AG04450 (cell line): Measurements from ENCODE around the gene PAPPA2. TPM values are rescaled to one million over a fixed set of nuclear protein-coding genes. Genes with fewer than 3 reads are reported as not detected.

Source experiments
- CTCF ChIA-PET: fragments of 300-600, 350-600 bp; formaldehyde crosslinking; extraction: SDS; loops from one replicate; lab custom pipeline; 2022; ENCODE audit warnings: antibody characterized with exemption, inconsistent platforms; lab: Charles Lee
- POLR2A ChIA-PET: fragments of 350-600 bp; formaldehyde crosslinking; extraction: SDS; loops from one replicate; lab custom pipeline; 2021; ENCODE audit warnings: antibody characterized with exemption, inconsistent platforms; lab: Yijun Ruan, JAX
- DNase-seq: peaks from one replicate; pipeline ENCODE4 v3.0.0-alpha.2; 2011; ENCODE audit warnings: low read depth, low spot score
- H3K27ac ChIP-seq: one replicate; pipeline ENCODE4 v1.5.1; 2012; ENCODE audit warnings: low read depth, low read length, control low read depth
- H3K27me3 ChIP-seq: one replicate; pipeline ENCODE4 v1.6.0; 2012; ENCODE audit warnings: low read length; ENCODE audit not compliant: control insufficient read depth, insufficient read depth
- H3K4me3 ChIP-seq: 2 replicates; pipeline ENCODE4 v1.5.1; 2011; ENCODE audit warnings: mild to moderate bottlenecking, low read depth, low read length, control low read depth
- H3K9me3 ChIP-seq: 2 replicates; pipeline ENCODE4 v1.5.1; 2012; ENCODE audit warnings: low read length; ENCODE audit not compliant: control insufficient read depth, insufficient read depth
- polyA plus RNA-seq: library from polyadenylated mRNA; depleted of rRNA; stranded (reverse); fragments of >200 nt; gene quantifications from 2 replicates; pipeline ENCODE4 v1.2.3, GENCODE V29; 2011
- TF ChIP-seq, protein P1 (sequence below): IDR thresholded peaks from 2 replicates; pipeline ENCODE4 v1.5.1; 2011; ENCODE audit warnings: low read depth, low read length, control low read depth, inconsistent platforms

PAPPA2 gene
- polyA plus RNA-seq, 1 experiment = 0.29 TPM

DNA sequence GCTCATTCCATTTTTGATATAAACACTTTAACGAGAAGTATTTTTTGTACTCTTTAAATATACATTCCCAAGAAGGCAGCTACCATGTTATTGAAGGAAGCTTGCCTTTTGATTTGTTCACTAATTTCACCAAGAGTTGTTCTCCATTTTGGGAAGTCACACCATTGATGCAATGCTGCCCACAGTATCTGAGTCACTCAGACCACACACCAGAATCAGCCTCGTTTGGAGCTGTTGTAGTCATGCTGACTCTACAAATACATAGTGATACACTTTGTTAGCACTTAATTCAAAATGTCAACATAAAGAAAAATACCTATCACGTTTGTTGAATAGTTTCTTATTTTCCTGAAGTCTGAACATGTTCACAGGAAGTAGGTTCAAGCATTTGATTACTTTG is 78.7 kb downstream of the PAPPA2 start:
- POLR2A ChIA-PET = no interaction called here
- CTCF ChIA-PET = no interaction called here

GRCh38 chr1:176542352-176542751 is 79.4 kb downstream of the PAPPA2 start:
- TF ChIP-seq, protein P1, sequence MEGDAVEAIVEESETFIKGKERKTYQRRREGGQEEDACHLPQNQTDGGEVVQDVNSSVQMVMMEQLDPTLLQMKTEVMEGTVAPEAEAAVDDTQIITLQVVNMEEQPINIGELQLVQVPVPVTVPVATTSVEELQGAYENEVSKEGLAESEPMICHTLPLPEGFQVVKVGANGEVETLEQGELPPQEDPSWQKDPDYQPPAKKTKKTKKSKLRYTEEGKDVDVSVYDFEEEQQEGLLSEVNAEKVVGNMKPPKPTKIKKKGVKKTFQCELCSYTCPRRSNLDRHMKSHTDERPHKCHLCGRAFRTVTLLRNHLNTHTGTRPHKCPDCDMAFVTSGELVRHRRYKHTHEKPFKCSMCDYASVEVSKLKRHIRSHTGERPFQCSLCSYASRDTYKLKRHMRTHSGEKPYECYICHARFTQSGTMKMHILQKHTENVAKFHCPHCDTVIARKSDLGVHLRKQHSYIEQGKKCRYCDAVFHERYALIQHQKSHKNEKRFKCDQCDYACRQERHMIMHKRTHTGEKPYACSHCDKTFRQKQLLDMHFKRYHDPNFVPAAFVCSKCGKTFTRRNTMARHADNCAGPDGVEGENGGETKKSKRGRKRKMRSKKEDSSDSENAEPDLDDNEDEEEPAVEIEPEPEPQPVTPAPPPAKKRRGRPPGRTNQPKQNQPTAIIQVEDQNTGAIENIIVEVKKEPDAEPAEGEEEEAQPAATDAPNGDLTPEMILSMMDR = no peak
- H3K9me3 ChIP-seq = no peaks in the 10 kb centered on the region

More for the DNA sequence above, 78.7 kb downstream of the PAPPA2 start:
- H3K4me3 ChIP-seq = no peak overlapping the region
- no peak for DNase-seq
- no peaks in the 10 kb centered on the region for H3K9me3 ChIP-seq
- no peaks in the 10 kb centered on the region for H3K27me3 ChIP-seq
- TF ChIP-seq, protein P1 = no peak
- no peak overlapping the region for H3K27ac ChIP-seq

DNA sequence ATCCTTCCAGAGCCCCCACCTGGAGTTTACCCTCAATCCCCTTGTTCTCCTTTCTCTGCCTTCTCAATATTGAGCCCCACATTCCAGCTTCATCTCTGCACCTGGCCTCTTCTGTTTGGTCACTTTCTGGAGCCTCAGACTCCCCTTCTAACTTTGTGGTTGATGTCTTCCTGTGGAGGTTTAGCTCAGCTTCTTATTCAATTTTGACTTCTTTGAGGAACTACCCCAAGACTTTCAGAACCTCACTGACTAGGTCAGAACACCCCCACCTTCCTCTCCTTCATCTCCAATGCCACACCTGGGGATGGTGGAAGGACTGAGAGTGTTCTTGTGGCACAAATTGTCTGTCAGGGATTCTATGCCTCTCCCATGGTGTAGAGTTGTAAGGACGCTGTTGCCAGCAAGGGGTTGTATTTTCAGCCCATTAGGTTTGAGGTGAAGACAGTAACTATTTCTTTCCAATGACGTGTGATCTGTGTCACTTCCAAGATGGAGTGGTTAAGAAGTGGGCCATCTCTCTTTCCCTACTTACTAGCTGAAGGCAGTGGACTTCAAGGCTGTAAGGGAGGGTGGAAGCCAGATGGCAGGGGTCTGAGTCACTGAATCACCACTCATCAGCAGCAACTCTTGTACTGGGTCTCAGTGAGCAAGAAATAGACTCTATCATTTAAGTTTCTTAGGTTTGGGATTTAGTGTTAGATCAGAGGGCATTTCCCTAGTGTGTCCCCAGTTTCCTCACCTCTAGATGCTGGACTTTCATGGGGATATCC is 80.6 kb downstream of the PAPPA2 start:
- no peak for DNase-seq
- CTCF ChIA-PET = no interaction called here
- POLR2A ChIA-PET = no interaction called here

More at GRCh38 chr1:176542352-176542751, 79.4 kb downstream of the PAPPA2 start:
- no peak overlapping the region for H3K27ac ChIP-seq
- DNase-seq = no peak
- H3K27me3 ChIP-seq = no peaks in the 10 kb centered on the region
- ChIA-PET CTCF (no interaction called here), POLR2A (no interaction called here)
- H3K4me3 ChIP-seq = no peak overlapping the region

GRCh38 chr1:176545034-176545639 is 82.2 kb downstream of the PAPPA2 start:
- no peak for DNase-seq
- no peak overlapping the region for H3K4me3 ChIP-seq
- TF ChIP-seq, protein P1 = no peak
- H3K27ac ChIP-seq = no peak overlapping the region
- CTCF ChIA-PET = no interaction called here
- POLR2A ChIA-PET = no interaction called here
- H3K27me3 ChIP-seq = no peaks in the 10 kb centered on the region
- H3K9me3 ChIP-seq = no peaks in the 10 kb centered on the region

More for the DNA sequence above, 80.6 kb downstream of the PAPPA2 start:
- Histone ChIP-seq H3K9me3 (no peaks in the 10 kb centered on the region), H3K27me3 (no peaks in the 10 kb centered on the region), H3K27ac (no peak overlapping the region), H3K4me3 (no peak overlapping the region)
- TF ChIP-seq, protein P1 = no peak

- ChIA-PET POLR2A (no interaction called here), CTCF (no interaction called here)
- H3K9me3 ChIP-seq = no peaks in the 10 kb centered on the region
- TF ChIP-seq, protein P1 = no peak
- no peak for DNase-seq
- no peaks in the 10 kb centered on the region for H3K27me3 ChIP-seq
- H3K4me3 ChIP-seq = no peak overlapping the region
- no peak overlapping the region for H3K27ac ChIP-seq
Observed at GRCh38 chr1:176546825-176547224, 83.8 kb downstream of the PAPPA2 start.
